Measurements from ENCODE around the gene TCAIM.

- TF ChIP-seq ZNF76 (tag by site-specific recombination; IDR thresholded peaks at IDR 0.05; ENCODE audit: borderline replicate concordance, low read depth) (no peak), CTCF (tag by site-specific recombination; IDR thresholded peaks at IDR 0.05) (no peak), BCL11B (tag by site-specific recombination; IDR thresholded peaks at IDR 0.05; ENCODE audit: low read depth) (no peak), ZNF670 (tag by site-specific recombination; IDR thresholded peaks at IDR 0.05; ENCODE audit: low read depth) (no peak), REST (tag by site-specific recombination; IDR thresholded peaks at IDR 0.05) (no peak), ZFP41 (tag by site-specific recombination; IDR thresholded peaks at IDR 0.05; ENCODE audit: borderline replicate concordance) (no peak), TCF7L2 (IDR thresholded peaks at IDR 0.05; ENCODE audit: borderline replicate concordance, low read depth, low read length) (no peak), GLI4 (tag by site-specific recombination; IDR thresholded peaks at IDR 0.05) (no peak)
- TF ChIP-seq, protein P1, sequence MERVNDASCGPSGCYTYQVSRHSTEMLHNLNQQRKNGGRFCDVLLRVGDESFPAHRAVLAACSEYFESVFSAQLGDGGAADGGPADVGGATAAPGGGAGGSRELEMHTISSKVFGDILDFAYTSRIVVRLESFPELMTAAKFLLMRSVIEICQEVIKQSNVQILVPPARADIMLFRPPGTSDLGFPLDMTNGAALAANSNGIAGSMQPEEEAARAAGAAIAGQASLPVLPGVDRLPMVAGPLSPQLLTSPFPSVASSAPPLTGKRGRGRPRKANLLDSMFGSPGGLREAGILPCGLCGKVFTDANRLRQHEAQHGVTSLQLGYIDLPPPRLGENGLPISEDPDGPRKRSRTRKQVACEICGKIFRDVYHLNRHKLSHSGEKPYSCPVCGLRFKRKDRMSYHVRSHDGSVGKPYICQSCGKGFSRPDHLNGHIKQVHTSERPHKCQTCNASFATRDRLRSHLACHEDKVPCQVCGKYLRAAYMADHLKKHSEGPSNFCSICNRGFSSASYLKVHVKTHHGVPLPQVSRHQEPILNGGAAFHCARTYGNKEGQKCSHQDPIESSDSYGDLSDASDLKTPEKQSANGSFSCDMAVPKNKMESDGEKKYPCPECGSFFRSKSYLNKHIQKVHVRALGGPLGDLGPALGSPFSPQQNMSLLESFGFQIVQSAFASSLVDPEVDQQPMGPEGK (tag by site-specific recombination; IDR thresholded peaks at IDR 0.05) = no peak
- TF ChIP-seq, protein P2, sequence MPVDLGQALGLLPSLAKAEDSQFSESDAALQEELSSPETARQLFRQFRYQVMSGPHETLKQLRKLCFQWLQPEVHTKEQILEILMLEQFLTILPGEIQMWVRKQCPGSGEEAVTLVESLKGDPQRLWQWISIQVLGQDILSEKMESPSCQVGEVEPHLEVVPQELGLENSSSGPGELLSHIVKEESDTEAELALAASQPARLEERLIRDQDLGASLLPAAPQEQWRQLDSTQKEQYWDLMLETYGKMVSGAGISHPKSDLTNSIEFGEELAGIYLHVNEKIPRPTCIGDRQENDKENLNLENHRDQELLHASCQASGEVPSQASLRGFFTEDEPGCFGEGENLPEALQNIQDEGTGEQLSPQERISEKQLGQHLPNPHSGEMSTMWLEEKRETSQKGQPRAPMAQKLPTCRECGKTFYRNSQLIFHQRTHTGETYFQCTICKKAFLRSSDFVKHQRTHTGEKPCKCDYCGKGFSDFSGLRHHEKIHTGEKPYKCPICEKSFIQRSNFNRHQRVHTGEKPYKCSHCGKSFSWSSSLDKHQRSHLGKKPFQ (tag by site-specific recombination; IDR thresholded peaks at IDR 0.05) = no peak
These were observed 10.4 kb downstream of the TCAIM start for GRCh38 chr3:44348993-44349392.

Measured in HEK293 (cell line).